ENCODE measurements around the gene GLIS1. TPM values are rescaled to one million over a fixed set of nuclear protein-coding genes. Genes with fewer than 3 reads are reported as not detected.

GLIS1 gene
- total RNA-seq, 1 donor from 2014 or later = not detected

DNA sequence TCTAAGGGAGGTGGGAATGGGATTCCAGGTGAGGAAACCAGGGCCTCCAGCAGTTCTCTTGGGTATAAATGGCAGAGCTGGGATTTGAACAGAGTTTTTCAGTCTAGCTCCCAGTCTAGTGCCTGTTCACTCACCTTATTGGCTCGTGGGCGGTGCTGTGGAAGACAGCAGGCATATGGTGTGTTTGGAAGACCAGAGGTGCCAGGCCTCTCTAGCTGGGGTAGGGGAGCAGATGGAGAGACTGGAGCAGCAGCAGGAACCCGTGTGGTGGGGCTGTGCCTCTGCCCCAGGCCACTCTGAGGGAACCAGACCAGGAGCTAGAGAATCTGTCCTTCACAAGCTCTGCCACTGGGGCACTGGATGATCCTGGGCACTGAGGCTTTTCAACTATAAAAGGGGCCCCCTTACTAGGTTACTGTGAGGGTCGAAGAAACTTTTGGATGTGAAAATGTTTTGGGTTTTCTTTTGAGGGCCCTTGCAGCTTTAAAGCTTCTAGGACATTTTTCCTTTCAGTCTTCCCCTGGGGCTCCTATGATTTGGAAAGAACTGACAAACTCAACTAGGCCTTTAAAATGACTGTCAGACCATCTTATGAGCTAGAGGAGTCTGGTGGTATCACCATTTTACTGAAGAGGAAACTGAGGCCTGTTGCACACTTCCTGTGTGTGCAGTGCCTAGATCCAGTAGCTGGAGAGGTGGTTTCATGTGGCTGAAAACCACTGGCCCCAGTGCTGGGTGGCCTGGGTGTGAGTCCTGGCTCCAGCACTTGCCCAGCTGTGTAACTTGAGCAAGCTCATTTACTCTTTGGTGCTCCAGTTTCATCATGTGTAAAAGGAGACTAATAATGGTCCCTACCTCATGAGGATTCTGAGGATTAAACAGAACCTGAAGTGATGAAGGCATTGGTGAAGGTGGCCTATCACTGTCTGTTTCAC is 273.7 kb downstream of the GLIS1 start:
- Mint-ChIP-seq H3K4me1 (ENCODE audit: unreplicated experiment) (peaks cover 9% of the 10 kb centered on the region), H3K9me3 (ENCODE audit: unreplicated experiment) (no peaks in the 10 kb centered on the region), H3K4me3 (ENCODE audit: unreplicated experiment) (no peak overlapping the region), H3K27me3 (ENCODE audit: unreplicated experiment) (peaks cover 8% of the 10 kb centered on the region), H3K36me3 (ENCODE audit: low read depth, unreplicated experiment) (no peaks in the 10 kb centered on the region), H3K27ac (ENCODE audit: unreplicated experiment) (no peak overlapping the region)
- TF ChIP-seq, protein P1, sequence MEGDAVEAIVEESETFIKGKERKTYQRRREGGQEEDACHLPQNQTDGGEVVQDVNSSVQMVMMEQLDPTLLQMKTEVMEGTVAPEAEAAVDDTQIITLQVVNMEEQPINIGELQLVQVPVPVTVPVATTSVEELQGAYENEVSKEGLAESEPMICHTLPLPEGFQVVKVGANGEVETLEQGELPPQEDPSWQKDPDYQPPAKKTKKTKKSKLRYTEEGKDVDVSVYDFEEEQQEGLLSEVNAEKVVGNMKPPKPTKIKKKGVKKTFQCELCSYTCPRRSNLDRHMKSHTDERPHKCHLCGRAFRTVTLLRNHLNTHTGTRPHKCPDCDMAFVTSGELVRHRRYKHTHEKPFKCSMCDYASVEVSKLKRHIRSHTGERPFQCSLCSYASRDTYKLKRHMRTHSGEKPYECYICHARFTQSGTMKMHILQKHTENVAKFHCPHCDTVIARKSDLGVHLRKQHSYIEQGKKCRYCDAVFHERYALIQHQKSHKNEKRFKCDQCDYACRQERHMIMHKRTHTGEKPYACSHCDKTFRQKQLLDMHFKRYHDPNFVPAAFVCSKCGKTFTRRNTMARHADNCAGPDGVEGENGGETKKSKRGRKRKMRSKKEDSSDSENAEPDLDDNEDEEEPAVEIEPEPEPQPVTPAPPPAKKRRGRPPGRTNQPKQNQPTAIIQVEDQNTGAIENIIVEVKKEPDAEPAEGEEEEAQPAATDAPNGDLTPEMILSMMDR (IDR thresholded peaks at IDR 0.05; ENCODE audit: unreplicated experiment) = no peak
- no peak for DNase-seq (ENCODE audit: low spot score)

- no peak overlapping the region for H3K27ac Mint-ChIP-seq (ENCODE audit: unreplicated experiment)
- TF ChIP-seq, protein P1 (IDR thresholded peaks at IDR 0.05; ENCODE audit: unreplicated experiment) = no peak
- peaks cover 9% of the 10 kb centered on the region for H3K4me1 Mint-ChIP-seq (ENCODE audit: unreplicated experiment)
- H3K36me3 Mint-ChIP-seq (ENCODE audit: low read depth, unreplicated experiment) = no peaks in the 10 kb centered on the region
- DNase-seq (ENCODE audit: low spot score) = no peak
- no peak overlapping the region for H3K4me3 Mint-ChIP-seq (ENCODE audit: unreplicated experiment)
- no peaks in the 10 kb centered on the region for H3K9me3 Mint-ChIP-seq (ENCODE audit: unreplicated experiment)
- peaks cover 8% of the 10 kb centered on the region for H3K27me3 Mint-ChIP-seq (ENCODE audit: unreplicated experiment)
Measured at GRCh38 chr1:53463961-53464899, 274.7 kb downstream of the GLIS1 start.

- no peaks in the 10 kb centered on the region for H3K36me3 Mint-ChIP-seq (ENCODE audit: low read depth, unreplicated experiment)
- H3K9me3 Mint-ChIP-seq (ENCODE audit: unreplicated experiment) = no peaks in the 10 kb centered on the region
- no peak overlapping the region for H3K4me3 Mint-ChIP-seq (ENCODE audit: unreplicated experiment)
- H3K27me3 Mint-ChIP-seq (ENCODE audit: unreplicated experiment) = peaks cover 8% of the 10 kb centered on the region
- TF ChIP-seq, protein P1 (IDR thresholded peaks at IDR 0.05; ENCODE audit: unreplicated experiment) = no peak
- peaks cover 9% of the 10 kb centered on the region for H3K4me1 Mint-ChIP-seq (ENCODE audit: unreplicated experiment)
- DNase-seq (ENCODE audit: low spot score) = no peak
- H3K27ac Mint-ChIP-seq (ENCODE audit: unreplicated experiment) = no peak overlapping the region
Measured at GRCh38 chr1:53462769-53463501, 276.0 kb downstream of the GLIS1 start.

DNA sequence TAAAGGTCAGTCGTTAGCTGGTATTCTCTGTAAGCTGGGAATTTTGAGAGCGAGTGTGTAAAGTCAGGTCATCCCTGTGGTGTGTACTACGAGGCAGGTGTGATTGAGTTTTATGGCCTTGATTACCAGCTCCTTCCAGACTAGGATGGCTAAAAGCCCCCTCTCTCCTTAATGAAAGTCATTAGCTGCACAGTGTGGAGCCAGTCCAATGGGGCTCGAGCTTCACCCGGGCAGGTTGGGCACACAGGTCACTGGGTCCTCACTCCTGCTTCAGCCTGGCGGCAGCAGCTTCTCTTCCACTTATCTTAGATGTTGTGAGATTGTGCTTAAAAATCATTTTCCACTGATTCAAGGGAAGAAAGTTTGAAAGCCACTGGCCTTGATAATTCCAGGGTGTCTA is 276.8 kb downstream of the GLIS1 start:
- TF ChIP-seq, protein P1 (IDR thresholded peaks at IDR 0.05; ENCODE audit: unreplicated experiment) = no peak
- H3K9me3 Mint-ChIP-seq (ENCODE audit: unreplicated experiment) = no peaks in the 10 kb centered on the region
- H3K4me1 Mint-ChIP-seq (ENCODE audit: unreplicated experiment) = peaks cover 9% of the 10 kb centered on the region
- peaks cover 8% of the 10 kb centered on the region for H3K27me3 Mint-ChIP-seq (ENCODE audit: unreplicated experiment)
- no peaks in the 10 kb centered on the region for H3K36me3 Mint-ChIP-seq (ENCODE audit: low read depth, unreplicated experiment)
- no peak overlapping the region for H3K4me3 Mint-ChIP-seq (ENCODE audit: unreplicated experiment)
- DNase-seq (ENCODE audit: low spot score) = no peak
- H3K27ac Mint-ChIP-seq (ENCODE audit: unreplicated experiment) = no peak overlapping the region
